HepG2 (cell line): ENCODE data around the gene CPSF4. TPM values are rescaled to one million over a fixed set of nuclear protein-coding genes. Genes with fewer than 3 reads are reported as not detected.
A peak's percentile ranks its signal among the peaks of the same experiment; 100 is the strongest.

ENCODE experiments used
- ATAC-seq: fragments of 200-7000 bp; cut with Tn5 transposase; 3 replicates; pipeline ENCODE4 v1.9.1; 2020; ENCODE audit warnings: mild to moderate bottlenecking, moderate library complexity
- BruUV-seq: library from RNA; stranded (reverse); fragments of 400-500 nt; replicated peaks from 2 replicates; lab custom pipeline; 2021; lab: Mats Ljungman, UMichigan
- CTCF ChIA-PET: fragments of 300-600 bp; formaldehyde crosslinking; extraction: SDS; loops from one replicate; lab custom pipeline; 2021; ENCODE audit warnings: low total read pairs, inconsistent platforms, low intra/inter-chr PET ratio; lab: Yijun Ruan, JAX
- POLR2A ChIA-PET: fragments of 350-600 bp; sonication (Branson Sonifier 250); formaldehyde crosslinking; loops from one replicate; lab custom pipeline; 2020; ENCODE audit warnings: antibody characterized with exemption, inconsistent platforms; lab: Yijun Ruan, JAX
- DNase-seq: peaks from one replicate; pipeline ENCODE4 v3.0.0-alpha.2; 2015; ENCODE audit warnings: low spot score
- FAIRE-seq: peaks from 3 replicates; lab custom pipeline; 2011; peaks lifted over from hg19 to GRCh38; lab: Jason Lieb, UNC
- H2AFZ ChIP-seq: one replicate; pipeline ENCODE4 v1.6.1; 2011; ENCODE audit warnings: low read length, inconsistent platforms
- H3K27ac ChIP-seq: fragments of 300-600 bp; 3 replicates; pipeline ENCODE4 v1.8.0; 2011; ENCODE audit warnings: mixed run types, mild to moderate bottlenecking, mixed read lengths, low read length, inconsistent platforms; ENCODE audit not compliant: insufficient read depth; ENCODE audit errors: extremely low read length
- H3K27me3 ChIP-seq, 2 experiments: fragments of 200-600 bp in 1 of 2; 2 replicates in 1 of 2; 3 replicates in 1 of 2; pipeline versions ENCODE4 v1.6.0 to v1.8.0; 2011; ENCODE audit warnings: low read length in 2 of 2, mild to moderate bottlenecking in 2 of 2, moderate library complexity in 2 of 2, inconsistent platforms in 1 of 2; ENCODE audit not compliant: insufficient read depth in 2 of 2, control insufficient read depth in 1 of 2
- H3K36me3 ChIP-seq, 2 experiments: fragments of 200-600 bp in 1 of 2; replicated peaks in 1 of 2; 2 replicates in 1 of 2; 3 replicates in 1 of 2; pipeline versions ENCODE4 v1.5.1 to v1.8.0; 2011; ENCODE audit warnings: low read length in 2 of 2, inconsistent platforms in 1 of 2; ENCODE audit not compliant: insufficient read depth in 2 of 2, control insufficient read depth in 1 of 2
- H3K4me1 ChIP-seq: 2 replicates; pipeline ENCODE4 v1.5.1; 2012; ENCODE audit warnings: low read length, inconsistent platforms; ENCODE audit not compliant: insufficient read depth
- H3K4me2 ChIP-seq: 2 replicates; pipeline ENCODE4 v1.6.0; 2011; ENCODE audit warnings: low read depth, low read length, inconsistent platforms
- H3K4me3 ChIP-seq, 3 experiments: fragments of 200-600 bp in 1 of 3; sonication (generic), shearing (Covaris generic) in 1 of 3; replicated peaks in 1 of 3; 2 replicates each; pipeline ENCODE4 v1.5.1; 2011 to 2016; ENCODE audit warnings: low read length in 3 of 3, inconsistent platforms in 2 of 3, low read depth in 2 of 3, mild to moderate bottlenecking in 2 of 3, control low read depth in 1 of 3, mixed read lengths in 1 of 3; ENCODE audit not compliant: insufficient read depth in 1 of 3
- H3K79me2 ChIP-seq: one replicate; pipeline ENCODE4 v1.6.1; 2011; ENCODE audit warnings: low read length, inconsistent platforms; ENCODE audit not compliant: insufficient read depth
- H3K9ac ChIP-seq: 2 replicates; pipeline ENCODE4 v1.6.0; 2011; ENCODE audit warnings: mild to moderate bottlenecking, low read depth, low read length, inconsistent platforms; ENCODE audit not compliant: insufficient read depth
- H3K9me3 ChIP-seq: 2 replicates; pipeline ENCODE4 v1.5.1; 2012; ENCODE audit warnings: mild to moderate bottlenecking, low read length
- H4K20me1 ChIP-seq: 2 replicates; pipeline ENCODE4 v1.6.0; 2011; ENCODE audit warnings: inconsistent platforms, mild to moderate bottlenecking, low read length, moderate library complexity; ENCODE audit not compliant: insufficient read depth
- BHLHE40 ChIP-seq: IDR thresholded peaks from 2 replicates; pipeline ENCODE4 v1.6.1; 2011; ENCODE audit warnings: low read length, improper control_type of control experiment
- MNT ChIP-seq: fragments of 450-650 bp; IDR thresholded peaks from 2 replicates; pipeline ENCODE4 v1.6.1; 2016
- RBFOX2 ChIP-seq: fragments of 200-400 bp; formaldehyde crosslinking; IDR thresholded peaks from 2 replicates; pipeline ENCODE4 v1.6.1; 2017; ENCODE audit warnings: low read depth, mild to moderate bottlenecking, low read length
- TEAD3 ChIP-seq: optimal IDR thresholded peaks from 2 replicates; pipeline ENCODE3; 2016; ENCODE audit warnings: borderline replicate concordance
- ZFY ChIP-seq: sonication (generic); formaldehyde crosslinking; IDR thresholded peaks from 2 replicates; pipeline ENCODE4 v1.4.0; 2020; ENCODE audit warnings: missing genetic modification reagents
- WGBS: methylation state at CpG from one replicate; pipeline ENCODE4 v1.1.6; 2017; ENCODE audit warnings: low lambda C conversion rate; 5-methylcytosine and 5-hydroxymethylcytosine counted together
- in situ Hi-C: cut with HindIII; loops from 2 replicates; pipeline ENCODE4 v1.10.0; 2017; ENCODE audit warnings: low pct_unique_long_range_greater_than_20kb; ENCODE audit not compliant: extremely low pct_ligation_motif_present
- intact Hi-C: fragments of 100-400 bp; cut with micrococcal nuclease; formaldehyde crosslinking; loops from one replicate; pipeline ENCODE4 v1.10.0; 2022; ENCODE audit not compliant: unreplicated experiment
- polyA plus RNA-seq, 8 experiments: library from polyadenylated mRNA; depleted of rRNA in 3 of 8; stranded (reverse) in 7 of 8; unstranded in 1 of 8; fragments of >200 nt; fragmentation: Illumina TruSeq in 4 of 8; extraction: Trizol in 4 of 8; gene quantifications; 2 replicates each; pipeline versions ENCODE4 v1.2.1 to v1.2.3, GENCODE V29; 2011 to 2016; ENCODE audit warnings: low read depth in 4 of 8, missing spikeins in 1 of 8, mixed read lengths in 1 of 8; ENCODE audit not compliant: insufficient read depth in 1 of 8
- total RNA-seq, 5 experiments: library from RNA; depleted of rRNA; stranded (reverse); fragments of >200 nt; fragmentation: Illumina TruSeq; extraction: Trizol; gene quantifications; 2 replicates each; pipeline ENCODE4 v1.2.3, GENCODE V29; 2016; ENCODE audit warnings: low read depth in 1 of 5
- TF ChIP-seq, protein P1 (sequence below): sonication (generic); formaldehyde crosslinking; IDR thresholded peaks from 2 replicates; pipeline ENCODE4 v1.5.0; 2020; ENCODE audit warnings: mild to moderate bottlenecking, missing genetic modification reagents, moderate library complexity
- TF ChIP-seq, protein P2 (sequence below), 2 experiments: IDR thresholded peaks; 2 replicates each; pipeline ENCODE4 v1.6.1; 2011 to 2012; ENCODE audit warnings: low read length in 2 of 2, borderline replicate concordance in 1 of 2, low read depth in 1 of 2, mild to moderate bottlenecking in 1 of 2, moderate library complexity in 1 of 2
- TF ChIP-seq, protein P3 (sequence below): sonication (generic); formaldehyde crosslinking; IDR thresholded peaks from 2 replicates; pipeline ENCODE4 v1.4.0; 2020; ENCODE audit warnings: missing genetic modification reagents

Gene CPSF4
- total and polyA plus RNA-seq, 2 of the 13 experiments (the other 11 are each of a cell fraction or from before 2014, with no cell fraction given) = 34.1 to 49.6 TPM

DNA sequence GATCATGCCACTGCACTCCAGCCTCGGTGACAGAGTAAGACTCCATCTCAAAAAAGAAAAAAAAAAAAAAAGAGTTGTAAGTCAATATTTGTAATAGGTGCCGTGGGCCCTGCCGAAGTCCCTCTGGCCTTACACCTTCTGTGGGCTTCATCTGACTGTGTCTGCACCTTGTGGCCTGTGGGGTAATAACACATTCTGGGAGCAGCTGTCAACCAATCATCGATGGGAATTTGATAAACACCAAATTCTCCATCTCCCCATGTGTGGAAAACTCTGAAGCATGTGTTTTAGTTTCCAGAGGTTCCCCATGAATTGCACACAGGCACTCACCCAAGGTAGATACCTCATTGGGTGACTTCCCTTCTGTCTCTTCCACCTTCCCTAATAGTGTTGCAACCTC, 50.5 kb downstream of the CPSF4 start:
- Histone ChIP-seq H2AFZ (no peak overlapping the region), H3K9me3 (no peaks in the 10 kb centered on the region), H3K27ac (no peak overlapping the region), H3K27me3 (no peaks in the 10 kb centered on the region), H3K9ac (no peak overlapping the region), H3K36me3 (peaks cover 8 to 25% of the 10 kb centered on the region in 2 experiments), H4K20me1 (no peaks in the 10 kb centered on the region), H3K4me1 (peaks cover 9% of the 10 kb centered on the region), H3K79me2 (no peaks in the 10 kb centered on the region), H3K4me2 (no peak overlapping the region), H3K4me3 (no peak overlapping the region)
- BruUV-seq = no TSS peak
- in situ Hi-C loops = no loop called here
- DNase-seq = peak; percentile 60
- FAIRE-seq = peak; percentile 78
- peak; percentile 90 for ATAC-seq
- CTCF ChIA-PET = no interaction called here
- 29% methylated on average over 4 of the region's 4 CpGs for WGBS
- TF ChIP-seq, protein P1, sequence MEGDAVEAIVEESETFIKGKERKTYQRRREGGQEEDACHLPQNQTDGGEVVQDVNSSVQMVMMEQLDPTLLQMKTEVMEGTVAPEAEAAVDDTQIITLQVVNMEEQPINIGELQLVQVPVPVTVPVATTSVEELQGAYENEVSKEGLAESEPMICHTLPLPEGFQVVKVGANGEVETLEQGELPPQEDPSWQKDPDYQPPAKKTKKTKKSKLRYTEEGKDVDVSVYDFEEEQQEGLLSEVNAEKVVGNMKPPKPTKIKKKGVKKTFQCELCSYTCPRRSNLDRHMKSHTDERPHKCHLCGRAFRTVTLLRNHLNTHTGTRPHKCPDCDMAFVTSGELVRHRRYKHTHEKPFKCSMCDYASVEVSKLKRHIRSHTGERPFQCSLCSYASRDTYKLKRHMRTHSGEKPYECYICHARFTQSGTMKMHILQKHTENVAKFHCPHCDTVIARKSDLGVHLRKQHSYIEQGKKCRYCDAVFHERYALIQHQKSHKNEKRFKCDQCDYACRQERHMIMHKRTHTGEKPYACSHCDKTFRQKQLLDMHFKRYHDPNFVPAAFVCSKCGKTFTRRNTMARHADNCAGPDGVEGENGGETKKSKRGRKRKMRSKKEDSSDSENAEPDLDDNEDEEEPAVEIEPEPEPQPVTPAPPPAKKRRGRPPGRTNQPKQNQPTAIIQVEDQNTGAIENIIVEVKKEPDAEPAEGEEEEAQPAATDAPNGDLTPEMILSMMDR (CRISPR knock-in tag) = peak; percentile 25; the same call in 1 of the 2 replicates
- TF ChIP-seq RBFOX2 = no peak
- TF ChIP-seq, protein P2, sequence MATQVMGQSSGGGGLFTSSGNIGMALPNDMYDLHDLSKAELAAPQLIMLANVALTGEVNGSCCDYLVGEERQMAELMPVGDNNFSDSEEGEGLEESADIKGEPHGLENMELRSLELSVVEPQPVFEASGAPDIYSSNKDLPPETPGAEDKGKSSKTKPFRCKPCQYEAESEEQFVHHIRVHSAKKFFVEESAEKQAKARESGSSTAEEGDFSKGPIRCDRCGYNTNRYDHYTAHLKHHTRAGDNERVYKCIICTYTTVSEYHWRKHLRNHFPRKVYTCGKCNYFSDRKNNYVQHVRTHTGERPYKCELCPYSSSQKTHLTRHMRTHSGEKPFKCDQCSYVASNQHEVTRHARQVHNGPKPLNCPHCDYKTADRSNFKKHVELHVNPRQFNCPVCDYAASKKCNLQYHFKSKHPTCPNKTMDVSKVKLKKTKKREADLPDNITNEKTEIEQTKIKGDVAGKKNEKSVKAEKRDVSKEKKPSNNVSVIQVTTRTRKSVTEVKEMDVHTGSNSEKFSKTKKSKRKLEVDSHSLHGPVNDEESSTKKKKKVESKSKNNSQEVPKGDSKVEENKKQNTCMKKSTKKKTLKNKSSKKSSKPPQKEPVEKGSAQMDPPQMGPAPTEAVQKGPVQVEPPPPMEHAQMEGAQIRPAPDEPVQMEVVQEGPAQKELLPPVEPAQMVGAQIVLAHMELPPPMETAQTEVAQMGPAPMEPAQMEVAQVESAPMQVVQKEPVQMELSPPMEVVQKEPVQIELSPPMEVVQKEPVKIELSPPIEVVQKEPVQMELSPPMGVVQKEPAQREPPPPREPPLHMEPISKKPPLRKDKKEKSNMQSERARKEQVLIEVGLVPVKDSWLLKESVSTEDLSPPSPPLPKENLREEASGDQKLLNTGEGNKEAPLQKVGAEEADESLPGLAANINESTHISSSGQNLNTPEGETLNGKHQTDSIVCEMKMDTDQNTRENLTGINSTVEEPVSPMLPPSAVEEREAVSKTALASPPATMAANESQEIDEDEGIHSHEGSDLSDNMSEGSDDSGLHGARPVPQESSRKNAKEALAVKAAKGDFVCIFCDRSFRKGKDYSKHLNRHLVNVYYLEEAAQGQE (IDR thresholded peaks at IDR 0.05; ENCODE audit: borderline replicate concordance in 1 of 2, low read depth in 1 of 2, low read length in 2 of 2) = no peak
- TF ChIP-seq, protein P3, sequence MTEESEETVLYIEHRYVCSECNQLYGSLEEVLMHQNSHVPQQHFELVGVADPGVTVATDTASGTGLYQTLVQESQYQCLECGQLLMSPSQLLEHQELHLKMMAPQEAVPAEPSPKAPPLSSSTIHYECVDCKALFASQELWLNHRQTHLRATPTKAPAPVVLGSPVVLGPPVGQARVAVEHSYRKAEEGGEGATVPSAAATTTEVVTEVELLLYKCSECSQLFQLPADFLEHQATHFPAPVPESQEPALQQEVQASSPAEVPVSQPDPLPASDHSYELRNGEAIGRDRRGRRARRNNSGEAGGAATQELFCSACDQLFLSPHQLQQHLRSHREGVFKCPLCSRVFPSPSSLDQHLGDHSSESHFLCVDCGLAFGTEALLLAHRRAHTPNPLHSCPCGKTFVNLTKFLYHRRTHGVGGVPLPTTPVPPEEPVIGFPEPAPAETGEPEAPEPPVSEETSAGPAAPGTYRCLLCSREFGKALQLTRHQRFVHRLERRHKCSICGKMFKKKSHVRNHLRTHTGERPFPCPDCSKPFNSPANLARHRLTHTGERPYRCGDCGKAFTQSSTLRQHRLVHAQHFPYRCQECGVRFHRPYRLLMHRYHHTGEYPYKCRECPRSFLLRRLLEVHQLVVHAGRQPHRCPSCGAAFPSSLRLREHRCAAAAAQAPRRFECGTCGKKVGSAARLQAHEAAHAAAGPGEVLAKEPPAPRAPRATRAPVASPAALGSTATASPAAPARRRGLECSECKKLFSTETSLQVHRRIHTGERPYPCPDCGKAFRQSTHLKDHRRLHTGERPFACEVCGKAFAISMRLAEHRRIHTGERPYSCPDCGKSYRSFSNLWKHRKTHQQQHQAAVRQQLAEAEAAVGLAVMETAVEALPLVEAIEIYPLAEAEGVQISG (CRISPR knock-in tag) = peak; percentile 64; the same call in 1 of the 2 replicates
- peak; percentile 54 for TF ChIP-seq TEAD3 (CRISPR knock-in tag)
- TF ChIP-seq BHLHE40 = no peak
- TF ChIP-seq ZFY = 0 out of 2 replicates have a peak, but pooled peaks have one; percentile 23
- peak; percentile 82 for TF ChIP-seq MNT
- POLR2A ChIA-PET = interaction anchor here (0.7 to 2.4 kb wide), 3 partner anchors 11 to 1763 kb away, joined by 4 to 8 read pairs (median 4); partner anchors contain the start of genes ZKSCAN5 and ZNF394
- intact Hi-C loops = no loop called here
